Measurements from ENCODE around the gene TPX2.

GRCh38 chr20:31711179-31712111 lies 27.6 kb upstream of the TPX2 start:
- no peak for TF ChIP-seq CTCF (IDR thresholded peaks at IDR 0.05)
- TF ChIP-seq POLR2A (IDR thresholded peaks at IDR 0.05) = no peak
